ENCODE data around the gene SELL.

DNA sequence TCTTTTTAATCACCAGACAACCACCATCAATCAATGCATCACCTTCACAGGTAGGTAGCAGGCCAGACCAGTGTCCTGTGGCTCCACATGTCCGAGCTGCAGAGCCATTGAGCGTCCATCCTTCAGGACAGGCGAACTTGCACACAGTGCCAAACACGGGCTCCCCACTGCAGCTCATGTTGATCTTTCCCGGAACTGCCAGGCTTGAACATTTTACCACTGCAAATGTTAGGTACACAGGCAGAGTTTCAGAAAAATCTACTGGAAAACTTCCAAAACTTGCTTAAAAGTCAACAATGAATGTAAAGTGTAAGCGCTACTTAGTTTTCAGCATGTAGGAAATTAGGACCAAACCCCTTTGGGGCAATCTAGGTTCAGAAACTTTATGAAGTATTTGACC, 15.9 kb upstream of the SELL start:
- TF ChIP-seq CTCF (IDR thresholded peaks at IDR 0.05; ENCODE audit: low read length): no peak
- no peak for TF ChIP-seq EZH2 (IDR thresholded peaks at IDR 0.05; ENCODE audit: borderline replicate concordance, low read length)
